ENCODE measurements around the gene PXK.

- TF ChIP-seq, protein P1, sequence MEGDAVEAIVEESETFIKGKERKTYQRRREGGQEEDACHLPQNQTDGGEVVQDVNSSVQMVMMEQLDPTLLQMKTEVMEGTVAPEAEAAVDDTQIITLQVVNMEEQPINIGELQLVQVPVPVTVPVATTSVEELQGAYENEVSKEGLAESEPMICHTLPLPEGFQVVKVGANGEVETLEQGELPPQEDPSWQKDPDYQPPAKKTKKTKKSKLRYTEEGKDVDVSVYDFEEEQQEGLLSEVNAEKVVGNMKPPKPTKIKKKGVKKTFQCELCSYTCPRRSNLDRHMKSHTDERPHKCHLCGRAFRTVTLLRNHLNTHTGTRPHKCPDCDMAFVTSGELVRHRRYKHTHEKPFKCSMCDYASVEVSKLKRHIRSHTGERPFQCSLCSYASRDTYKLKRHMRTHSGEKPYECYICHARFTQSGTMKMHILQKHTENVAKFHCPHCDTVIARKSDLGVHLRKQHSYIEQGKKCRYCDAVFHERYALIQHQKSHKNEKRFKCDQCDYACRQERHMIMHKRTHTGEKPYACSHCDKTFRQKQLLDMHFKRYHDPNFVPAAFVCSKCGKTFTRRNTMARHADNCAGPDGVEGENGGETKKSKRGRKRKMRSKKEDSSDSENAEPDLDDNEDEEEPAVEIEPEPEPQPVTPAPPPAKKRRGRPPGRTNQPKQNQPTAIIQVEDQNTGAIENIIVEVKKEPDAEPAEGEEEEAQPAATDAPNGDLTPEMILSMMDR (IDR thresholded peaks at IDR 0.05; ENCODE audit: low read length), result no peak
- TF ChIP-seq EZH2phosphoT487 (IDR thresholded peaks at IDR 0.05; ENCODE audit: low read length), result no peak
Measured at GRCh38 chr3:58416191-58416590, 83.5 kb downstream of the PXK start.
